Kidney epithelial cell (primary cell): ENCODE measurements around the gene FCRL6. TPM values are rescaled to one million over a fixed set of nuclear protein-coding genes. Genes with fewer than 3 reads are reported as not detected.

Source experiments
- DNase-seq: peaks from one replicate; pipeline ENCODE4 v3.0.0-alpha.2; 2010; ENCODE audit warnings: low read depth
- H3K27me3 ChIP-seq: 2 replicates; pipeline ENCODE4 v1.6.0; 2011; ENCODE audit warnings: low read length; ENCODE audit not compliant: control insufficient read depth, insufficient read depth
- H3K36me3 ChIP-seq: 2 replicates; pipeline ENCODE4 v1.5.1; 2011; ENCODE audit warnings: low read length; ENCODE audit not compliant: control insufficient read depth, insufficient read depth
- H3K4me3 ChIP-seq: 2 replicates; pipeline ENCODE4 v1.5.1; 2011; ENCODE audit warnings: low read depth, mild to moderate bottlenecking, control low read depth, low read length
- total RNA-seq: library from RNA; depleted of rRNA; stranded (reverse); fragments of >200 nt; gene quantifications from 2 replicates; pipeline ENCODE4 v1.2.3, GENCODE V29; 2015
- TF ChIP-seq, protein P1 (sequence below): IDR thresholded peaks from 2 replicates; pipeline ENCODE4 v1.5.1; 2011; ENCODE audit warnings: mild to moderate bottlenecking, moderate library complexity, low read length, control low read depth, inconsistent platforms; ENCODE audit not compliant: insufficient read depth, poor library complexity, severe bottlenecking

FCRL6 gene
- total RNA-seq, 1 donor from 2014 or later, result not detected

DNA sequence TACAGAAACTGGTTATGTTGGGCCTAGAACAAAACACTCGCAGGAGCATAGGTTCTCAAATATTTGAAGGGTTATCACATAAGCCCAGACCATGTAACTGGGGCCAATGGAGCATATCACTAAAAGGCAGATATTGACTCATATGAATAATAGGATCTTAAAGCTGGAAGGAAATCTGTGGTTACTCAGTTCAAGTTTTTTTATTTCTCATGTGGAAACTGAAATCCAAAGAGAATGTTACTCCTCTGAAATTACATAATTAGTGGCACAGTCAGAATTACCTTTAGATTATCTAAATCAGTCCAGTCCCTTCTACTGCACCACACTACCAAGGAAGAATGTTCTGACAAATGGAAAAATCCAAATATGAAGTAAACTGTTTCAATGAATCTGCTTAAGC is 36.6 kb downstream of the FCRL6 start:
- no peaks in the 10 kb centered on the region for H3K27me3 ChIP-seq
- DNase-seq, result no peak
- TF ChIP-seq, protein P1, sequence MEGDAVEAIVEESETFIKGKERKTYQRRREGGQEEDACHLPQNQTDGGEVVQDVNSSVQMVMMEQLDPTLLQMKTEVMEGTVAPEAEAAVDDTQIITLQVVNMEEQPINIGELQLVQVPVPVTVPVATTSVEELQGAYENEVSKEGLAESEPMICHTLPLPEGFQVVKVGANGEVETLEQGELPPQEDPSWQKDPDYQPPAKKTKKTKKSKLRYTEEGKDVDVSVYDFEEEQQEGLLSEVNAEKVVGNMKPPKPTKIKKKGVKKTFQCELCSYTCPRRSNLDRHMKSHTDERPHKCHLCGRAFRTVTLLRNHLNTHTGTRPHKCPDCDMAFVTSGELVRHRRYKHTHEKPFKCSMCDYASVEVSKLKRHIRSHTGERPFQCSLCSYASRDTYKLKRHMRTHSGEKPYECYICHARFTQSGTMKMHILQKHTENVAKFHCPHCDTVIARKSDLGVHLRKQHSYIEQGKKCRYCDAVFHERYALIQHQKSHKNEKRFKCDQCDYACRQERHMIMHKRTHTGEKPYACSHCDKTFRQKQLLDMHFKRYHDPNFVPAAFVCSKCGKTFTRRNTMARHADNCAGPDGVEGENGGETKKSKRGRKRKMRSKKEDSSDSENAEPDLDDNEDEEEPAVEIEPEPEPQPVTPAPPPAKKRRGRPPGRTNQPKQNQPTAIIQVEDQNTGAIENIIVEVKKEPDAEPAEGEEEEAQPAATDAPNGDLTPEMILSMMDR, result no peak

DNA sequence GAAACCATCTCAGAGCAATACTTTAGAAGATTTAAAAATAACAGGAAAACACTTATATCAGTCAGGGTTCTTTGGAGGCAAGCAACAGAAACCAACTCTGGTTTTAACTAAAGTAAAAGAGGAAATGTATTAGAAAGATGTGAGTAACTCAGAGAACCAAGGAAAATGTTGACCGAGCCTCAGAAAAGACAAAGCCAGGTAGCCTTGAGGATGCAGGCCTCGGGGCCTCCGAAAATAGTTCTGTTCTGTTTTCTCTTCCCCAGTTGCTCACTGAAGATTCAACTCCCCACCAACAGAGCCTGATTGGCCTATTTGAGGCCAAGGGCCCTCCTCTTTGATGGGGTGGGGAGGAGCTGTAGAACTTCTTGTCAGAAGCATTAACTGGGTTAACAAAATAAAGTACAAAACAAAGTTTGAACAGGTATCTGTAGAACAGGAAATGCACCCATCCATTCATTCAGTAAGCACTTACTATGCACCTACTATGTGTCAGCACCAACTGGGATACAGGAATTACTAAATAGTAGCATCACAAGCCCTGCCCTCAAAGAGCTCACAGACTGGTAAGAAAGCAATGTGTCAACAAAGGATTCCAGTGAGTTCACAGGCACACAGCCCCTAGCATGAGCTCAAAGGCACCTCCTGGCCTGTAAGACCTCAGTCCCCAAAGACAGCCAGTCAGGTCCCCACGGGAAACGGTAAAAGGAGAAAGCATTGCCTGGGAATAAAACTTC is 37.1 kb downstream of the FCRL6 start:
- Histone ChIP-seq H3K4me3 (no peak overlapping the region), H3K36me3 (no peaks in the 10 kb centered on the region), H3K27me3 (no peaks in the 10 kb centered on the region)
- TF ChIP-seq, protein P1, result no peak
- no peak for DNase-seq

More for the DNA sequence above, 36.6 kb downstream of the FCRL6 start:
- no peak overlapping the region for H3K4me3 ChIP-seq
- H3K36me3 ChIP-seq, result no peaks in the 10 kb centered on the region

DNA sequence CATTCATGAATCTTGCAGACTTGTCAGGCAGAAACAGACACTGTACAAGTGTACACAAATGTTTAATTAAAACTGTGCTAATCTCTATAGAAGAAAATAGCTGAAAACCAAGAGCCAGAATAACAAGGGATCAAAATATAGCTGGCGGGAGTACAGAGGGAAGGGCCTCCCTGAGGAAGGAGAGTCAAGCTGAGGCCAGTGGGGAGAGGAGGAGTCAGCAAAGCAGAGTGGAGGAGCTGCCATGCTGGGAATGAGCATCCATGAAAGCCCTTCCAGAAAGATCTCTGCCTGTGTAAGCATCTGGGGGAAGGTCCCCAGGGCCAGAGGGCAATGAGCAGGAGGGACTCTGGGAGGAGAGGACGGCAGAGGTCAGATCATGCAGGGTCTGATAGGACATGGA is 39.6 kb downstream of the FCRL6 start:
- H3K4me3 ChIP-seq, result no peak overlapping the region
- no peak for DNase-seq
- TF ChIP-seq, protein P1, result no peak
- H3K27me3 ChIP-seq, result no peaks in the 10 kb centered on the region
- no peaks in the 10 kb centered on the region for H3K36me3 ChIP-seq

DNA sequence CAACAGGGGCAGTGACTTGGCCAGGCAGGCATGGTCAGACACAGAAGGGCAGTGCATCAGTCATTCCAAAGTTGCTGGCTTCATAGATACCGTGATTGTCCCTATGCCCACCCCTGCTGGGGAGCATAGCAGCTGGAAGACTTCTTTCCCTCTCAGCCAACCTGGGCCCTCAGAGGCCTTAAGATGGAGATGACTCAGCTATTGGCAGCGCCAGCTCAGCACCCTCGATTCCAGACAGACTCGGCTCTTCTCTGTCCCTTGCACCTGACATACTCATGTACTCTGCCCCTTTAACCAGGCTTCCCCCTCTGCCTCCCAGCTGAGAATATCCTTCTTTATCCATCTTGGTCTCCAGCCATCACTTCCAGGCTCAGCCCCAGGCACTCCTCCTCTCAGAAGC is 41.3 kb downstream of the FCRL6 start:
- Histone ChIP-seq H3K4me3 (no peak overlapping the region), H3K27me3 (no peaks in the 10 kb centered on the region), H3K36me3 (no peaks in the 10 kb centered on the region)
- TF ChIP-seq, protein P1, result no peak
- DNase-seq, result no peak

DNA sequence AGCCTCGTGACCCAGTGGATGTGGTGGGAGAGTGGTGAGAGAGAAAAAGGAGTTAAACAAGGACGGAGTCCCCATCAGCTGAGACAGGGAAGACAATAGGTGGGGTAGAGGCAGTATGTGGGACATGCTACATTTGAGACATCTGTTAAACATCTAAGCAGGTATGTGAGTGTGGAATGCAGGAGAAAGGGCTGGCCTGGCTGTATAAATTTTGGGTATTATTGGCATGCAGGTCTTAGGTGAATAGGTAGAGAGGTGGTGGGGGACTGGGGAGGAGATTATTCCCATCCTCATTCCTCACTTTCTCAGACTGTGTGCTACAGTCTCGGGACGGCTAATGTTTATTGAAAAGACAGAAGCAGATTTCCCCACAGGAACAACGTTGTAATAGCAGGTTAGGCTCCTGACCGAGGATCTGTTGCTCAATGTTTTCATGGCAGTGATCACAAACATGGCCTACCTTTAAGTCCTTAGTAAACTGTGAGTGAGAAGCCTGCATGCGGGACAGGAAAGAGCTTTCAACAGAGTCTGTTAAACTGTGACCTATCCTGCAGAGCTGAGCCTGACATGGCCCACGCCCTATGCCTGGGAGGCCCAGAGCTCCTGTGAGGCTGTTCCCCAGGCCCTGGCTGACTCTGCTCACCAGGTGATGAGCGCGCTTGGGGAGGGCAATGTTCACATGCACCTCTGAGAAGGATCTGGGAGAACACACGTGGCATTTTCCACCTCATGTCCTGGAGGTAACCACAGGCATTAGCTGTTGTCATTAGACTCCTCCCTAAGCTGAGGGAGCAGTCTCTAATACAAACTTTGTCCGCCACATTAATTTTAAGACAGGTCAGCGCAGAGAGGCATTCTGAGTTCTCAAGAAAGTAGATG is 43.8 kb downstream of the FCRL6 start:
- no peaks in the 10 kb centered on the region for H3K36me3 ChIP-seq
- H3K4me3 ChIP-seq, result no peak overlapping the region
- DNase-seq, result no peak
- H3K27me3 ChIP-seq, result no peaks in the 10 kb centered on the region
- TF ChIP-seq, protein P1, result no peak
